ENCODE results near the gene PHF8.

Gene PHF8

GRCh38 chrX:54049801-54050200, 5.5 kb upstream of the PHF8 start:
- Histone ChIP-seq H3K4me3 (ENCODE audit: low read length) (no peak overlapping the region), H3K27me3 (ENCODE audit: control insufficient read depth, insufficient read depth, low read length) (no peaks in the 10 kb centered on the region), H3K36me3 (ENCODE audit: control insufficient read depth, insufficient read depth, low read length) (no peaks in the 10 kb centered on the region)

GRCh38 chrX:54048412-54048811, 4.1 kb upstream of the PHF8 start:
- no peaks in the 10 kb centered on the region for H3K36me3 ChIP-seq (ENCODE audit: control insufficient read depth, insufficient read depth, low read length)
- H3K4me3 ChIP-seq (ENCODE audit: low read length), result no peak overlapping the region
- no peak overlapping the region for H3K9ac ChIP-seq (ENCODE audit: low read length)
- no peaks in the 10 kb centered on the region for H3K9me3 ChIP-seq (ENCODE audit: control insufficient read depth, low read length)
- H3K4me1 ChIP-seq (ENCODE audit: control insufficient read depth, insufficient read depth, low read length), result no peaks in the 10 kb centered on the region
- H3K27me3 ChIP-seq (ENCODE audit: control insufficient read depth, insufficient read depth, low read length), result no peaks in the 10 kb centered on the region

More at GRCh38 chrX:54049801-54050200, 5.5 kb upstream of the PHF8 start:
- H3K9me3 ChIP-seq (ENCODE audit: control insufficient read depth, low read length), result no peaks in the 10 kb centered on the region
- H3K4me1 ChIP-seq (ENCODE audit: control insufficient read depth, insufficient read depth, low read length), result no peaks in the 10 kb centered on the region
- H3K9ac ChIP-seq (ENCODE audit: low read length), result no peak overlapping the region

- H3K9me3 ChIP-seq (ENCODE audit: control insufficient read depth, low read length), result no peaks in the 10 kb centered on the region
- H3K36me3 ChIP-seq (ENCODE audit: control insufficient read depth, insufficient read depth, low read length), result no peaks in the 10 kb centered on the region
- H3K4me3 ChIP-seq (ENCODE audit: low read length), result no peak overlapping the region
- H3K27me3 ChIP-seq (ENCODE audit: control insufficient read depth, insufficient read depth, low read length), result no peaks in the 10 kb centered on the region
- no peaks in the 10 kb centered on the region for H3K4me1 ChIP-seq (ENCODE audit: control insufficient read depth, insufficient read depth, low read length)
- no peak overlapping the region for H3K9ac ChIP-seq (ENCODE audit: low read length)
Measured at GRCh38 chrX:54045563-54046228, 1.4 kb upstream of the PHF8 start.

- Histone ChIP-seq H3K9me3 (ENCODE audit: control insufficient read depth, low read length) (no peaks in the 10 kb centered on the region), H3K4me3 (ENCODE audit: low read length) (no peak overlapping the region), H3K4me1 (ENCODE audit: control insufficient read depth, insufficient read depth, low read length) (no peaks in the 10 kb centered on the region), H3K36me3 (ENCODE audit: control insufficient read depth, insufficient read depth, low read length) (no peaks in the 10 kb centered on the region), H3K27me3 (ENCODE audit: control insufficient read depth, insufficient read depth, low read length) (no peaks in the 10 kb centered on the region), H3K9ac (ENCODE audit: low read length) (peak overlapping the region; percentile 68)
Measured at GRCh38 chrX:54044877-54045338, 635 bp upstream of the PHF8 start.

- Histone ChIP-seq H3K4me3 (ENCODE audit: low read length) (peak overlapping the region; percentile 67), H3K9me3 (ENCODE audit: control insufficient read depth, low read length) (no peaks in the 10 kb centered on the region), H3K9ac (ENCODE audit: low read length) (peak overlapping the region; percentile 87), H3K36me3 (ENCODE audit: control insufficient read depth, insufficient read depth, low read length) (no peaks in the 10 kb centered on the region), H3K27me3 (ENCODE audit: control insufficient read depth, insufficient read depth, low read length) (no peaks in the 10 kb centered on the region), H3K4me1 (ENCODE audit: control insufficient read depth, insufficient read depth, low read length) (no peaks in the 10 kb centered on the region)
Measured at GRCh38 chrX:54043541-54044125, 640 bp downstream of the PHF8 start.

GRCh38 chrX:54043056-54043455, 1.2 kb downstream of the PHF8 start:
- no peaks in the 10 kb centered on the region for H3K4me1 ChIP-seq (ENCODE audit: control insufficient read depth, insufficient read depth, low read length)
- H3K4me3 ChIP-seq (ENCODE audit: low read length), result peak overlapping the region; percentile 67
- no peaks in the 10 kb centered on the region for H3K27me3 ChIP-seq (ENCODE audit: control insufficient read depth, insufficient read depth, low read length)
- H3K36me3 ChIP-seq (ENCODE audit: control insufficient read depth, insufficient read depth, low read length), result no peaks in the 10 kb centered on the region
- peak overlapping the region; percentile 87 for H3K9ac ChIP-seq (ENCODE audit: low read length)
- H3K9me3 ChIP-seq (ENCODE audit: control insufficient read depth, low read length), result no peaks in the 10 kb centered on the region

- Histone ChIP-seq H3K27me3 (ENCODE audit: control insufficient read depth, insufficient read depth, low read length) (no peaks in the 10 kb centered on the region), H3K36me3 (ENCODE audit: control insufficient read depth, insufficient read depth, low read length) (no peaks in the 10 kb centered on the region), H3K4me1 (ENCODE audit: control insufficient read depth, insufficient read depth, low read length) (no peaks in the 10 kb centered on the region), H3K4me3 (ENCODE audit: low read length) (no peak overlapping the region), H3K9ac (ENCODE audit: low read length) (peak overlapping the region; percentile 87), H3K9me3 (ENCODE audit: control insufficient read depth, low read length) (no peaks in the 10 kb centered on the region)
Measured at GRCh38 chrX:54042609-54043021, 1.7 kb downstream of the PHF8 start.

- Histone ChIP-seq H3K9ac (ENCODE audit: low read length) (no peak overlapping the region), H3K27me3 (ENCODE audit: control insufficient read depth, insufficient read depth, low read length) (no peaks in the 10 kb centered on the region), H3K4me1 (ENCODE audit: control insufficient read depth, insufficient read depth, low read length) (no peaks in the 10 kb centered on the region), H3K9me3 (ENCODE audit: control insufficient read depth, low read length) (no peaks in the 10 kb centered on the region), H3K4me3 (ENCODE audit: low read length) (no peak overlapping the region), H3K36me3 (ENCODE audit: control insufficient read depth, insufficient read depth, low read length) (no peaks in the 10 kb centered on the region)
Measured at GRCh38 chrX:54030329-54030728, 13.9 kb downstream of the PHF8 start.

GRCh38 chrX:54029529-54030143, 14.6 kb downstream of the PHF8 start:
- no peaks in the 10 kb centered on the region for H3K36me3 ChIP-seq (ENCODE audit: control insufficient read depth, insufficient read depth, low read length)
- H3K9me3 ChIP-seq (ENCODE audit: control insufficient read depth, low read length), result no peaks in the 10 kb centered on the region
- no peaks in the 10 kb centered on the region for H3K4me1 ChIP-seq (ENCODE audit: control insufficient read depth, insufficient read depth, low read length)
- no peak overlapping the region for H3K4me3 ChIP-seq (ENCODE audit: low read length)
- H3K27me3 ChIP-seq (ENCODE audit: control insufficient read depth, insufficient read depth, low read length), result no peaks in the 10 kb centered on the region
- H3K9ac ChIP-seq (ENCODE audit: low read length), result no peak overlapping the region

- H3K36me3 ChIP-seq (ENCODE audit: control insufficient read depth, insufficient read depth, low read length), result no peaks in the 10 kb centered on the region
Measured at GRCh38 chrX:54024350-54024749, 19.9 kb downstream of the PHF8 start.

GRCh38 chrX:54012830-54013500, 31.3 kb downstream of the PHF8 start:
- Histone ChIP-seq H3K4me1 (ENCODE audit: control insufficient read depth, insufficient read depth, low read length) (no peaks in the 10 kb centered on the region), H3K9ac (ENCODE audit: low read length) (no peak overlapping the region), H3K9me3 (ENCODE audit: control insufficient read depth, low read length) (no peaks in the 10 kb centered on the region), H3K36me3 (ENCODE audit: control insufficient read depth, insufficient read depth, low read length) (no peaks in the 10 kb centered on the region), H3K27me3 (ENCODE audit: control insufficient read depth, insufficient read depth, low read length) (no peaks in the 10 kb centered on the region), H3K4me3 (ENCODE audit: low read length) (no peak overlapping the region)

More at GRCh38 chrX:54024350-54024749, 19.9 kb downstream of the PHF8 start:
- no peaks in the 10 kb centered on the region for H3K9me3 ChIP-seq (ENCODE audit: control insufficient read depth, low read length)
- no peaks in the 10 kb centered on the region for H3K4me1 ChIP-seq (ENCODE audit: control insufficient read depth, insufficient read depth, low read length)
- H3K4me3 ChIP-seq (ENCODE audit: low read length), result no peak overlapping the region
- H3K9ac ChIP-seq (ENCODE audit: low read length), result no peak overlapping the region
- no peaks in the 10 kb centered on the region for H3K27me3 ChIP-seq (ENCODE audit: control insufficient read depth, insufficient read depth, low read length)

GRCh38 chrX:54007682-54008081, 36.6 kb downstream of the PHF8 start:
- H3K27me3 ChIP-seq (ENCODE audit: control insufficient read depth, insufficient read depth, low read length), result no peaks in the 10 kb centered on the region
- H3K36me3 ChIP-seq (ENCODE audit: control insufficient read depth, insufficient read depth, low read length), result no peaks in the 10 kb centered on the region
- no peak overlapping the region for H3K4me3 ChIP-seq (ENCODE audit: low read length)
- H3K4me1 ChIP-seq (ENCODE audit: control insufficient read depth, insufficient read depth, low read length), result no peaks in the 10 kb centered on the region
- H3K9me3 ChIP-seq (ENCODE audit: control insufficient read depth, low read length), result no peaks in the 10 kb centered on the region
- H3K9ac ChIP-seq (ENCODE audit: low read length), result no peak overlapping the region

All from mucosa of stomach (tissue), 1 donor.